Thyroid gland (tissue), 4 donors: ENCODE data around the gene PTBP1.

Experiments
- POLR2A ChIP-seq, 2 donors: fragments of 450-650 bp; IDR thresholded peaks; one replicate each; pipeline ENCODE4 v1.6.1; 2017; ENCODE audit warnings: antibody characterized with exemption in 2 of 2, mild to moderate bottlenecking in 2 of 2, moderate library complexity in 1 of 2
- TF ChIP-seq, protein P1 (sequence below), 6 experiments: fragments of 200-600 bp in 3 of 6; fragments of 450-650 bp in 3 of 6; sonication (generic) in 3 of 6; IDR thresholded peaks; one replicate each; pipeline ENCODE4 v1.5.1; 2016 to 2019; ENCODE audit warnings: antibody characterized with exemption in 6 of 6, mild to moderate bottlenecking in 2 of 6, inconsistent platforms in 1 of 6, moderate library complexity in 1 of 6

DNA sequence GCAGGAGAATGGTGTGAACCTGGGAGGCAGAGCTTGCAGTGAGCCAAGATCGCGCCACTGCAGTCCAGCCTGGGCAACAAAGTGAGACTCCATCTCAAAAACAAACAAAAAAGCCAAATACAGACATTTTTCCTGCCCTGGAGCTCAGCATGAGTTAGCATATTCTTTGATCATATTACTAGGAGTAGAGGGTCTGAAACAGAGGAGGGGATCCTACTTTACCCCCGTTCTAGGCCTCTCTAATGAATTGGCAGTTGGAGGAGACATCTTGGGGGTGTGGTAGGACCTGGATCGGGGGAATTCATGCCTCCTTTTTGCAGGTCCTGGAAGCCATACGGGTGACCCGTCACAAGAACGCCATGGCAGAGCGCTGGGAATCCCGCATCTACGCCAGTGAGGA is 34.1 kb upstream of the PTBP1 start:
- TF ChIP-seq POLR2A (IDR thresholded peaks at IDR 0.05): no peak
- TF ChIP-seq, protein P1, sequence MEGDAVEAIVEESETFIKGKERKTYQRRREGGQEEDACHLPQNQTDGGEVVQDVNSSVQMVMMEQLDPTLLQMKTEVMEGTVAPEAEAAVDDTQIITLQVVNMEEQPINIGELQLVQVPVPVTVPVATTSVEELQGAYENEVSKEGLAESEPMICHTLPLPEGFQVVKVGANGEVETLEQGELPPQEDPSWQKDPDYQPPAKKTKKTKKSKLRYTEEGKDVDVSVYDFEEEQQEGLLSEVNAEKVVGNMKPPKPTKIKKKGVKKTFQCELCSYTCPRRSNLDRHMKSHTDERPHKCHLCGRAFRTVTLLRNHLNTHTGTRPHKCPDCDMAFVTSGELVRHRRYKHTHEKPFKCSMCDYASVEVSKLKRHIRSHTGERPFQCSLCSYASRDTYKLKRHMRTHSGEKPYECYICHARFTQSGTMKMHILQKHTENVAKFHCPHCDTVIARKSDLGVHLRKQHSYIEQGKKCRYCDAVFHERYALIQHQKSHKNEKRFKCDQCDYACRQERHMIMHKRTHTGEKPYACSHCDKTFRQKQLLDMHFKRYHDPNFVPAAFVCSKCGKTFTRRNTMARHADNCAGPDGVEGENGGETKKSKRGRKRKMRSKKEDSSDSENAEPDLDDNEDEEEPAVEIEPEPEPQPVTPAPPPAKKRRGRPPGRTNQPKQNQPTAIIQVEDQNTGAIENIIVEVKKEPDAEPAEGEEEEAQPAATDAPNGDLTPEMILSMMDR (IDR thresholded peaks at IDR 0.05): no peak
